T-helper 2 cell treated with Interferon-gamma antibody and Interleukin-4, amounts not matched to agents 100 ng/mL and 5 ng/mL, for 36 hours (primary cell): Measurements from ENCODE around the gene EML4. TPM values are rescaled to one million over a fixed set of nuclear protein-coding genes. Genes with fewer than 3 reads are reported as not detected.
"Not testable (repeated sequence)": the region's sequence is repeated elsewhere in the genome, so short reads cannot be mapped to it uniquely, and the experiment has no call there.

ENCODE experiments used
- intact Hi-C: fragments of 100-400 bp; cut with micrococcal nuclease; formaldehyde crosslinking; loops from one replicate; pipeline ENCODE4 v1.15.1; 2023
- total RNA-seq: library from RNA; stranded (reverse); gene quantifications from 2 replicates; pipeline ENCODE4 v1.2.3, GENCODE V29; 2022

Gene EML4
- total RNA-seq, 1 donor from 2014 or later = 71.4 TPM

DNA sequence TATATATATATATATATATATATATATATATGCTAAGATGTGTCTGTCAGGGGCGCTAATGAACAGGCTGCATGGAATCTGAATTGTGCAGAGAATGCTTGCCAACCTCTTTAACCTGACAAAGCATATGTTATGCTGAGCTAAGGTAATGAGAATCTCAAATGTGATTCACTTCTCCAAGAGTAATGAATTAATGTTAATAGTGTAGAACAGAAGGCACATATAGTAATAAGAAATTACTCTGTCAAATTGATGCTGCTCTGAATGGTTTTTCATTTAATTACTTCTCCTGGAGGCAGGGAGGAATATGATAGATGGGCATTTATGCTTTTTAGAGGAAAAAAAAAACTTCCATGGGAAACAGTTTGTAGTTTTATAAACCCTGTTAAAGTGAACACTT lies 156.5 kb downstream of the EML4 start:
- intact Hi-C loops = no loop called here

DNA sequence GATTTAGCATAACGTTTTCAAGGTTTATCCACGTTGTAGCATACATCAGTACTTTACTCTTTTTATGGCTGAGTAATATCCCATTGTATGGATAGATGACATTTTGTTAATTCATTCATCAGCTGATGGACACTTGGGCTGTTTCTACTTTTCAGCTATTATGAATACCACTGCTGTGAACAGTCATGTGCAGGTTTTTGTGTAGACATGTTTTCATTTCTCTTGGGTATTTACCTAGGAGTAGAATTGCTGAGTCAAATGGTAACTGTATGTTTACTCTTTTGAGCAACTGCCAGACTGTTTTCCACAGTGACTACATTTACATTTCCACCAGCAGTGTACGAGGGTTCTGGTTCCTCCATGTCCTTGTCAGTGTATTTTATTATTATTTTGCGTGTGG lies 158.0 kb downstream of the EML4 start:
- intact Hi-C loops = no loop called here

DNA sequence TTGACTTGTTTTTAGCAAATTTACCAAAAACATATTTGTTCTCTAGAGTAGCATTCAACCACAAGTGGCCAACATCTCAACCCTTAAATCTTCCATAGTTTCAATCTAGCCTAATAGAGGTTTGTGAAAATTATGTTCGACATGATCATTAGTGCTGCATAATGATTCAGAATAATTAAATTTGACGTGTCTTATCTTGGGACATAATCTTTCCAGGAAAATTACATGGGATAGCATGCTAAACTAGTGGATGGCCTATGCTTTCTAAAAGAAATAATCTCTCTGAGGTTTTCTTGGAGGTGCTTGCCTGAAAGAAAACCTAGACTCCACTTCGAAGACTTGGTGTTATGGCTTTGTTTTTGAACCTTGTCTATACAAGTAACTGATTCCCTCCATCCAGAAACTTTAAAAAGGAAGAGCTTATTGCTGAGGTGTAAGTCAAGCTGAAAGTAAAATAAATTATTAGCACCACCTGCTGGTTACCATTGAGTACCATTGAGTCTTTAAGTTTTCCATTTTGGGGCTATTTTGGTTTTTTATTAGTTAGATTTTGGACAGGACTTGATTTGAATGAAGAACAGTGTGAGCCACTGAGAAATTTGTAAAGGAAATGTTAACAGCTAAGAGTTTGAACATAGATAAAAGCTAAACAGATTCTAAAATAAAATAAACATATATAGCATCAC lies 159.1 kb downstream of the EML4 start:
- intact Hi-C loops = loop anchor here (1.0 kb wide), 1 partner anchor 232 kb away; no protein-coding TSS in a partner anchor

GRCh38 chr2:42328923-42329322 lies 159.8 kb downstream of the EML4 start:
- intact Hi-C loops = loop anchor here (1.0 kb wide), 1 partner anchor 233 kb away; no protein-coding TSS in a partner anchor

DNA sequence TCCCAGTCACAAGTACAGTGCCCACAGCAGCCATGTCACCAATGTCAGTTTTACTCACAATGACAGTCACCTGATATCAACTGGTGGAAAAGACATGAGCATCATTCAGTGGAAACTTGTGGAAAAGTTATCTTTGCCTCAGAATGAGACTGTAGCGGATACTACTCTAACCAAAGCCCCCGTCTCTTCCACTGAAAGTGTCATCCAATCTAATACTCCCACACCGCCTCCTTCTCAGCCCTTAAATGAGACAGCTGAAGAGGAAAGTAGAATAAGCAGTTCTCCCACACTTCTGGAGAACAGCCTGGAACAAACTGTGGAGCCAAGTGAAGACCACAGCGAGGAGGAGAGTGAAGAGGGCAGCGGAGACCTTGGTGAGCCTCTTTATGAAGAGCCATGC lies 160.6 kb downstream of the EML4 start:
- intact Hi-C loops = no loop called here

DNA sequence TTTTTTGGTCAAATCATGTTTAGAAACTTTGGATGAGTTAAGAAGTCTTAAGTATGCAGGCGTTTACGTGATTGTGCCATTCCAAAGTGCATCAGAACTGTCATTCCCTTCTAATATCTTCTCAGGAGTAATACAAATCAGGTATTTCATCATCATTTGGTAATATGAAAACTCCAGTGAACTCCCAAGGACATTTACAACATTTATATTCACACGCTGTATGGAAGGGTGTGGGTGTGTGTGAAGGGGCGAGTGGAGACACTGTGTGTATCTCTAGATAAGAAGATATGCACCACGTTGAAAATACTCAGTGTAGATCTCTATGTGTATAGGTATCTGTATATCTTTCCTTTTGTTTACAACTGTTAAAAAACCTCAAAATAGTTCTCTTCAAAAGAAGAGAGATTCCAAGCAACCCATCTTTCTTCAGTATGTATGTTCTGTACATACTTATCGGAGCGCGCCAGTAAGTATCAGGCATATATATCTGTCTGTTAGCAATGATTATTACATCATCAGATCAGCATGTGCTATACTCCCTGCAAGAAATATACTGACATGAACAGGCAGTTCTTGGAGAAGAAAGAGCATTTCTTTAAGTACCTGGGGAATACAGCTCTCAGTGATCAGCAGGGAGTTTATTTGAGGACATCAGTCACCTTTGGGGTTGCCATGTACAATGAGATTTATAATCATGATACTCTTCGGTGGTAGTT lies 162.6 kb downstream of the EML4 start:
- intact Hi-C loops = no loop called here

DNA sequence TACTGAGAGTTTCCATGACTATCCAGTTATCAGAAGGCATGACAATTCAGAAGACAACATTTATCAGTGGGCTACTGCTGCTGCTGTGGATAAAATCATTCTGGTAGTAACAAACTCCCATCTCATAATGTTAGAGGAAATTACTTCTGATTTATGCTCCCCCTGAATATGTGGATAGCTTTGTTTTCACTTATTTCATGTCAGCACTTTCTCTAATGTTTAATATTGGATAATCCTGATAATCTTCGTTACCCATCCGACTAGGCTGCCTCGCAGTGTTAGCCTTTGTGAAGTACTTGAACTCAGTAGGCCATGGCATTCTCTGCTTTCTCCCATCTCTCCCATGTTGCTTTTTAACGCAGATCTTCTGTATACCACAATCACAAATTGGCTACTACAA lies 163.4 kb downstream of the EML4 start:
- intact Hi-C loops = no loop called here

- intact Hi-C loops = no loop called here
Observed at GRCh38 chr2:42333579-42333978, 164.4 kb downstream of the EML4 start.

- intact Hi-C loops = no loop called here
Observed at GRCh38 chr2:42334220-42334619, 165.1 kb downstream of the EML4 start.

- intact Hi-C loops = not testable (repeated sequence)
Observed at GRCh38 chr2:42334865-42335264, 165.7 kb downstream of the EML4 start.

- intact Hi-C loops = no loop called here
Observed at GRCh38 chr2:42335514-42336104, 166.5 kb downstream of the EML4 start.

DNA sequence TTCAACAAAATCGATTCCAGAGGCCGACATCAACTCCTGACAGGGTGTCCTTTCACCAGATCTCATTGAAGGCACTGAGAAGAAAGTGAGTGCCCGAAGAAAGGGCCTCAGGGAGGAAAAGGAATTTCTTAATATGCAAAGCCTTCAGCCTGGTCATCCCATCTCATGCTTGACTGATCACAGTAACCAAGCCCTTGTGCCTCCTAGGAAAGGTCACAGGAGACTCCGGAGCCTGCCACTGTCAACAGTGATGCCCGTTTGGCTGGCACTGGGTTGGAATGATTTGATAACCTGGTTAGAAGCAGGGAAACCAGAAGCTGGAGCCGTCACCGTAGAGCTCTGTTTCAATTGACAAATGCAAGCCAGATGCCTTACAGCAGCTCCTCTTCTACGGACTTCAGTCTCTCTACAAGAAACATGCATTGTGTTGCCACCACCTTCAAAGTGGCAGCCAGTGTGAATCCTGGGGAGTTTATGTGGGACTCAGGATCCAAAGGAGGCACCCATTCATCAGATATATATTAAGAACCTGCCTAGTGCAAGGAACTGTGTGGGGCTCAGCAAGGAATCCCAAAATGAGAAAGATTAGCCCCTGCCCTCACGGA lies 167.3 kb downstream of the EML4 start:
- intact Hi-C loops = no loop called here

DNA sequence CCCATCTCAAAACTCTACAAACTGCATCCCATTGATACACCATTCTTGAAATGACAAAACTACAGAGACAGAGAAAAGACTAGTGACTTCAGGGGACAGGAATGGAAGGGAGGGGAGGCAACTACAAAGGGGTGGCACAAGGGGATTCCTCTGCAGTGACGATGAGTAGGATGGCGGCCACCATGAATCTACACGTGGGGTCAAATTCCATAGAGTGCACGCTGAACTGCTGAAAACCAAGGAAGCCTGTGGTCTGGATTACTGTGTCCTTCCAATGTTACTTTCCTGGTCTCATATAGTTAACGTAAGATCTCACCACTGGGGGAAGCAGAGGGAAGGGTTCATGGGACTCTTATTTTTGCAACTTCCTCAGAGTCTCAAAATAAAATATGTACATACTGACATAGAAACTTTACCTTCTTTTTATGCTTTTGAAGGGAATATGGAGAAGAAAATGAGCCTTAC lies 168.2 kb downstream of the EML4 start:
- intact Hi-C loops = no loop called here

GRCh38 chr2:42337846-42338566 lies 168.9 kb downstream of the EML4 start:
- intact Hi-C loops = no loop called here

GRCh38 chr2:42338567-42339190 lies 169.5 kb downstream of the EML4 start:
- intact Hi-C loops = no loop called here

- intact Hi-C loops = no loop called here
Observed at GRCh38 chr2:42339191-42339912, 170.2 kb downstream of the EML4 start.

GRCh38 chr2:42340045-42340937 lies 171.1 kb downstream of the EML4 start:
- intact Hi-C loops = no loop called here

DNA sequence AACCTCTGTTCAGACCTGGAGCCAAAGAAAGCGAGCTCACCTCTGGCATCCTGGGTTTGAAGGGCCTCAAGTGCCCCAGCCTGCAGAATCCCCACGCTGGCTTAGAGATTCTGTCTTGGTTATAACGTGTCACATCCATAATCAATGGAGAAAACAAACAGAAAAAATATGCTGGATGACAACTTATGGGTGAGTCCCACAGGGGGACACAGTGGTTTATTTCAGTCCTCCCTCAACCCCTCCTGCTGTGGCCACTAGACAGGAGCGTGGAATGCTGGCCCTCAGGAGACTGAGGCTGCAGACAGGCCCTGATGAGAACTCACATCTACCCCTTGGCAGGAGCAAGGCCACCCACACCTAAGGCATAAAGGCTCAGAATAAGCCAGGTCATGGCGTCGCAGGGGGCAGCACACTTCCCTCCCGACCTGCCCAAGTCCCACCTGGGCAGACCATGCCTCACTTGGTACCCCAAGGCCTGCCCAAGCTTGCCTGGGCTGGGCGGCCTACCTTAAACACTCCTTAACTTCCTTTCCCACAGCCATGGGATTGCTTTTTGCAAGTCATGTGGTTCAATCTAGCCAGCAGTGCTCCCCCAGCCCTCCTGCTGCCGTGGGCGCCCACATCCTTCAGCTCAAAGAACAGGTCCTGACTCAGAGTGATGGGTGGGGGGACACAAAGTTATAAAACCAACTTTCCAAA lies 171.9 kb downstream of the EML4 start:
- intact Hi-C loops = no loop called here
